DOHH2 (cell line): ENCODE data around the gene CD244.

Experiments used
- EZH2phosphoT487 ChIP-seq: fragments of 200-600 bp; sonication (generic); IDR thresholded peaks from 2 replicates; pipeline ENCODE4 v1.6.1; 2017; ENCODE audit warnings: borderline replicate concordance, mild to moderate bottlenecking, antibody characterized with exemption, low read length, moderate library complexity, mixed read lengths
- TF ChIP-seq, protein P1 (sequence below): fragments of 200-600 bp; sonication (generic); IDR thresholded peaks from one replicate; pipeline ENCODE4 v1.5.1; 2014; ENCODE audit warnings: antibody characterized with exemption, mild to moderate bottlenecking, low read depth, low read length; ENCODE audit not compliant: poor library complexity, severe bottlenecking

DNA sequence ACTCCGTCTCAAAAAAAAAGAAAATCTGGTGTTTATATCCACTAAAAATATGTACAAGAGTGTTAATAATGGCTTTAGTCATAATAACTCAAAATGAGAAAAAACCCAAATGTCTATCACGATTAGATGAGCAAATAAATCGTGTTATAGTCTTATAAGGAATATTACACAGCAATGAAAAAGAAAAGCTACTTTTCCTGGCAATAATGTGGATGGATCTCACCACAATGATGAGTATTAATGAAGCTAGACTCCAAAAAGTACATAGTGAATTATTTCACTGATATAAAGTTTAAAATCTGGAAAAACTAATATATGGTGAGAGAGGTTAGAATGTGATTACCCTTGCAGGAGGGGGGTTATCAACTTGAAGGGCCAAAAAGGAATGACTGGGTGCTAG is 9.7 kb downstream of the CD244 start:
- TF ChIP-seq, protein P1, sequence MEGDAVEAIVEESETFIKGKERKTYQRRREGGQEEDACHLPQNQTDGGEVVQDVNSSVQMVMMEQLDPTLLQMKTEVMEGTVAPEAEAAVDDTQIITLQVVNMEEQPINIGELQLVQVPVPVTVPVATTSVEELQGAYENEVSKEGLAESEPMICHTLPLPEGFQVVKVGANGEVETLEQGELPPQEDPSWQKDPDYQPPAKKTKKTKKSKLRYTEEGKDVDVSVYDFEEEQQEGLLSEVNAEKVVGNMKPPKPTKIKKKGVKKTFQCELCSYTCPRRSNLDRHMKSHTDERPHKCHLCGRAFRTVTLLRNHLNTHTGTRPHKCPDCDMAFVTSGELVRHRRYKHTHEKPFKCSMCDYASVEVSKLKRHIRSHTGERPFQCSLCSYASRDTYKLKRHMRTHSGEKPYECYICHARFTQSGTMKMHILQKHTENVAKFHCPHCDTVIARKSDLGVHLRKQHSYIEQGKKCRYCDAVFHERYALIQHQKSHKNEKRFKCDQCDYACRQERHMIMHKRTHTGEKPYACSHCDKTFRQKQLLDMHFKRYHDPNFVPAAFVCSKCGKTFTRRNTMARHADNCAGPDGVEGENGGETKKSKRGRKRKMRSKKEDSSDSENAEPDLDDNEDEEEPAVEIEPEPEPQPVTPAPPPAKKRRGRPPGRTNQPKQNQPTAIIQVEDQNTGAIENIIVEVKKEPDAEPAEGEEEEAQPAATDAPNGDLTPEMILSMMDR: no peak
- no peak for TF ChIP-seq EZH2phosphoT487
